Brain microvascular endothelial cell (primary cell): ENCODE measurements around the gene MTHFD2L.
A peak's percentile ranks its signal among the peaks of the same experiment; 100 is the strongest.
"Not testable (repeated sequence)": the region's sequence is repeated elsewhere in the genome, so short reads cannot be mapped to it uniquely, and the experiment has no call there.

Experiments
- DNase-seq: peaks from one replicate; pipeline ENCODE4 v3.0.0-alpha.2; 2020
- H3K27ac ChIP-seq: fragments of 250-450 bp; sonication (Bioruptor Pico); 2 replicates; pipeline ENCODE4 v1.5.1; 2020; ENCODE audit warnings: mild to moderate bottlenecking, moderate library complexity
- H3K27me3 ChIP-seq: fragments of 250-450 bp; sonication (Bioruptor Pico); replicated peaks from 2 replicates; pipeline ENCODE4 v1.5.1; 2020; ENCODE audit warnings: mild to moderate bottlenecking
- H3K36me3 ChIP-seq: fragments of 250-450 bp; sonication (Bioruptor Pico); replicated peaks from 2 replicates; pipeline ENCODE4 v1.5.1; 2020; ENCODE audit warnings: mild to moderate bottlenecking
- H3K4me3 ChIP-seq: 2 replicates; pipeline ENCODE4 v1.5.1; 2011; ENCODE audit warnings: low read depth, mild to moderate bottlenecking, control low read depth, low read length, moderate library complexity
- in situ Hi-C: cut with HindIII; loops from 2 replicates; pipeline ENCODE4 v1.10.0; 2017; ENCODE audit warnings: low sequenced_read_pairs, low pct_ligation_motif_present
- TF ChIP-seq, protein P1 (sequence below): IDR thresholded peaks from 2 replicates; pipeline ENCODE4 v1.5.1; 2011; ENCODE audit warnings: low read depth, mild to moderate bottlenecking, moderate library complexity, low read length, control low read depth, inconsistent platforms; ENCODE audit errors: missing control alignments

Gene MTHFD2L

GRCh38 chr4:74127745-74128144 lies 30.2 kb upstream of the MTHFD2L start:
- H3K36me3 ChIP-seq, result no peaks in the 10 kb centered on the region
- no peak overlapping the region for H3K27ac ChIP-seq
- in situ Hi-C loops, result loop anchor here (25.0 kb wide), 1 partner anchor 465 kb away; no protein-coding TSS in a partner anchor
- no peak for DNase-seq
- no peaks in the 10 kb centered on the region for H3K27me3 ChIP-seq
- TF ChIP-seq, protein P1, sequence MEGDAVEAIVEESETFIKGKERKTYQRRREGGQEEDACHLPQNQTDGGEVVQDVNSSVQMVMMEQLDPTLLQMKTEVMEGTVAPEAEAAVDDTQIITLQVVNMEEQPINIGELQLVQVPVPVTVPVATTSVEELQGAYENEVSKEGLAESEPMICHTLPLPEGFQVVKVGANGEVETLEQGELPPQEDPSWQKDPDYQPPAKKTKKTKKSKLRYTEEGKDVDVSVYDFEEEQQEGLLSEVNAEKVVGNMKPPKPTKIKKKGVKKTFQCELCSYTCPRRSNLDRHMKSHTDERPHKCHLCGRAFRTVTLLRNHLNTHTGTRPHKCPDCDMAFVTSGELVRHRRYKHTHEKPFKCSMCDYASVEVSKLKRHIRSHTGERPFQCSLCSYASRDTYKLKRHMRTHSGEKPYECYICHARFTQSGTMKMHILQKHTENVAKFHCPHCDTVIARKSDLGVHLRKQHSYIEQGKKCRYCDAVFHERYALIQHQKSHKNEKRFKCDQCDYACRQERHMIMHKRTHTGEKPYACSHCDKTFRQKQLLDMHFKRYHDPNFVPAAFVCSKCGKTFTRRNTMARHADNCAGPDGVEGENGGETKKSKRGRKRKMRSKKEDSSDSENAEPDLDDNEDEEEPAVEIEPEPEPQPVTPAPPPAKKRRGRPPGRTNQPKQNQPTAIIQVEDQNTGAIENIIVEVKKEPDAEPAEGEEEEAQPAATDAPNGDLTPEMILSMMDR, result no peak
- H3K4me3 ChIP-seq, result no peak overlapping the region

- H3K27me3 ChIP-seq, H3K27ac ChIP-seq, DNase-seq, H3K36me3 ChIP-seq, H3K4me3 ChIP-seq: not testable (repeated sequence)
- in situ Hi-C loops, result loop anchor here (25.0 kb wide), 1 partner anchor 469 kb away; no protein-coding TSS in a partner anchor
These were observed 27.1 kb upstream of the MTHFD2L start for GRCh38 chr4:74130843-74131242.

GRCh38 chr4:74132188-74132587 lies 25.7 kb upstream of the MTHFD2L start:
- H3K4me3 ChIP-seq, H3K36me3 ChIP-seq, DNase-seq, H3K27me3 ChIP-seq, H3K27ac ChIP-seq: not testable (repeated sequence)
- in situ Hi-C loops, result loop anchor here (25.0 kb wide), 1 partner anchor 470 kb away; no protein-coding TSS in a partner anchor

- H3K36me3 ChIP-seq, result no peaks in the 10 kb centered on the region
- TF ChIP-seq, protein P1, result no peak
- in situ Hi-C loops, result loop anchor here (25.0 kb wide), 1 partner anchor 471 kb away; no protein-coding TSS in a partner anchor
These were observed 25.0 kb upstream of the MTHFD2L start for GRCh38 chr4:74132944-74133343.

DNA sequence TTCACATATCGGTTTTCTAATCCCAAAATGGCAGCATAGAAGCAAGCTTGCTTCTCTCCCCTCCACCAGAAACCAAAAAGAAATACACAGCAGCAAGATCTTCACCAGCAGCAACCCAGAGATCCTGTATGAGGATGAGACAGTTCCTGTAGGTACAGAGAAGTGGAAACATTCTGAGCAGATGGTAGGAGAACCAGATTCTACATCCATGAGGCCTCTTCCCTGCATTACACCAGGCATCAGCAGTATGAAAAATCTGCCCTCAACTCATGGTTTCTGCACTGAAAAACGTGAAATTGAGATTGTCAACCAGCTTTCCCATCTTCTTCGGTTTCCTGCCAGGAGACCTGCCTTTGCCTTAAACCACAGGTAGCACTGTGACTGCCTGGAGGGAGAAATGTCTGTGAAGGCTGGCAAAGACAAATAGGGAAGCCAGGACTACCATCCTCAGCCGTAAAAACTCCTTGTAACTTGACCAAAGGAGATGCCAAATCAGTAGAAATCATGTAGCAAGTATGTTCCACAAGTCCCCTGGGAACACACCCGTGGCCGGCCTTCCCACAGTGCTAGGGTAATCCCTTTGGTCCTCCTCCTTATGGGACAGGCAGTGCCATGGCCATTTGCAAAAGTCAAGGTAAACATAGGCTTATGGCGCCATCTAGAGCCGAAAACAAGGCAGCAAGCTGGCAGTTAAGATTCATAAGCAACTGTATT lies 24.0 kb upstream of the MTHFD2L start:
- H3K27ac ChIP-seq, result peak overlapping the region; percentile 10
- in situ Hi-C loops, result loop anchor here (25.0 kb wide), 1 partner anchor 472 kb away; no protein-coding TSS in a partner anchor
- H3K36me3 ChIP-seq, result no peaks in the 10 kb centered on the region
- H3K4me3 ChIP-seq, result no peak overlapping the region
- H3K27me3 ChIP-seq, result no peaks in the 10 kb centered on the region
- TF ChIP-seq, protein P1, result peak; percentile 85
- peak; percentile 95 for DNase-seq

More at GRCh38 chr4:74132944-74133343, 25.0 kb upstream of the MTHFD2L start:
- DNase-seq, result no peak
- no peak overlapping the region for H3K27ac ChIP-seq
- H3K27me3 ChIP-seq, result no peaks in the 10 kb centered on the region
- no peak overlapping the region for H3K4me3 ChIP-seq

DNA sequence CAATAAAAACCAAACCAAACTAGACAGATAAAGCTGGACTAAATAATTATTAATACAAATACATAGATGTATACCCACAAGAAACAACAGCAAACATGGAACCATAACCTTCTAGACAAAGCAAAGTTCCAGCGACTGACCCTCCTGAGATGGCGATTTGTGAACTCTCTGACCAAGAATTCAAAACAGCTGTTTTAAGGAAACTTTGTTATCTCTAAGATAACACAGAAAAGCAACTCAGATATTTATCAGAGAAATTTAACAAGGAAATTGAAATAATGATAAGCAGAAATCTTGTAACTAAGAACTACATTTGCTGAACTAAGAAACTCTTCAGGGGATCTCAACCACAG lies 23.4 kb upstream of the MTHFD2L start:
- no peak for DNase-seq
- Histone ChIP-seq H3K36me3 (no peaks in the 10 kb centered on the region), H3K27me3 (no peaks in the 10 kb centered on the region), H3K27ac (peak overlapping the region; percentile 43), H3K4me3 (no peak overlapping the region)
- in situ Hi-C loops, result loop anchor here (25.0 kb wide), 1 partner anchor 472 kb away; no protein-coding TSS in a partner anchor
- TF ChIP-seq, protein P1, result no peak
